ENCODE measurements around the gene ACSS3.

GRCh38 chr12:81034926-81035325 lies 43.0 kb upstream of the ACSS3 start:
- TF ChIP-seq POLR2A (IDR thresholded peaks at IDR 0.05): no peak
- TF ChIP-seq, protein P1, sequence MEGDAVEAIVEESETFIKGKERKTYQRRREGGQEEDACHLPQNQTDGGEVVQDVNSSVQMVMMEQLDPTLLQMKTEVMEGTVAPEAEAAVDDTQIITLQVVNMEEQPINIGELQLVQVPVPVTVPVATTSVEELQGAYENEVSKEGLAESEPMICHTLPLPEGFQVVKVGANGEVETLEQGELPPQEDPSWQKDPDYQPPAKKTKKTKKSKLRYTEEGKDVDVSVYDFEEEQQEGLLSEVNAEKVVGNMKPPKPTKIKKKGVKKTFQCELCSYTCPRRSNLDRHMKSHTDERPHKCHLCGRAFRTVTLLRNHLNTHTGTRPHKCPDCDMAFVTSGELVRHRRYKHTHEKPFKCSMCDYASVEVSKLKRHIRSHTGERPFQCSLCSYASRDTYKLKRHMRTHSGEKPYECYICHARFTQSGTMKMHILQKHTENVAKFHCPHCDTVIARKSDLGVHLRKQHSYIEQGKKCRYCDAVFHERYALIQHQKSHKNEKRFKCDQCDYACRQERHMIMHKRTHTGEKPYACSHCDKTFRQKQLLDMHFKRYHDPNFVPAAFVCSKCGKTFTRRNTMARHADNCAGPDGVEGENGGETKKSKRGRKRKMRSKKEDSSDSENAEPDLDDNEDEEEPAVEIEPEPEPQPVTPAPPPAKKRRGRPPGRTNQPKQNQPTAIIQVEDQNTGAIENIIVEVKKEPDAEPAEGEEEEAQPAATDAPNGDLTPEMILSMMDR (IDR thresholded peaks at IDR 0.05): no peak
